Cardiac fibroblast (primary cell): ENCODE results near the gene NTN4.

ENCODE experiments used
- DNase-seq, 2 donors: peaks; one replicate each; pipeline versions ENCODE4 v3.0.0 to v3.0.0-alpha.2; 2010; ENCODE audit warnings: low read depth in 2 of 2
- H3K4me3 ChIP-seq, 2 donors: replicated peaks in 1 of 2; 1 replicate in 1 of 2; 2 replicates in 1 of 2; pipeline ENCODE4 v1.5.1; 2011; ENCODE audit warnings: low read depth in 2 of 2, low read length in 2 of 2, mild to moderate bottlenecking in 2 of 2, moderate library complexity in 1 of 2
- TF ChIP-seq, protein P1 (sequence below): IDR thresholded peaks from one replicate; pipeline ENCODE4 v1.5.1; 2011; ENCODE audit warnings: low read depth, mild to moderate bottlenecking, low read length, inconsistent platforms

Gene NTN4

DNA sequence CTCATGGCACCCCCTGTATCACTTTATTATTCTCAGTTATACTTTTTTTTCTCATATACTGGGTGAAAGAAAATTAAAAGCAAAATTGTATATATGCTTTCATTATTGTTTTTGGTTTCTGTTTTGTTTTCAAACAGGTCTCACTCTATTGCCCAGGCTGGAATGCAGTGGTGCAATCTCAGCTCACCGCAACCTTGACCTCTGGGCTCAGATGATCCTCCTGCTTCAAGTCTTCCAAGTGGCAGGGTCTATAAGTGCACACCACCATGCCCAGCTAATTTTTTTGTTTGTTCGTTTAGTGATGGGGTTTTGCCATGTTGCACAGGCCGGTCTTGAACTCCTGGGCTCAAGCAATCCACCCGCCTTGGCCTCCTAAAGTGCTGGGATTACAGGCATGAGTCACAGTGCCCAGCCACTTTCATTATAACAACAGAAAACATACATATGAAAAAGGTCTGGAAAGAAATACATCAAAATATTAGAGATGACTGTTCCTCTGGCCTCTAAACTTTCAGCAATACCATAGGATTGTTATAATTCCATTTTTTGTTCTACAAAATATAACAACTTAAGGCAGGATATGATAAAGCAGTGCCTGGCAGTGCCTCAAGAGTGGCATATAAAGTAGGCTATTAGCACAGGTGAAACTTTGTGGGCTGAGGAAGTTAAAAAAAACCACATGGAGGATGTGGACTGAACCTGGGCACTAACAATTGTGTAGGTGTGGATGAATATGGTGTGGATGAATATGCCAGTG is 5.8 kb upstream of the NTN4 start:
- DNase-seq = no peak
- TF ChIP-seq, protein P1, sequence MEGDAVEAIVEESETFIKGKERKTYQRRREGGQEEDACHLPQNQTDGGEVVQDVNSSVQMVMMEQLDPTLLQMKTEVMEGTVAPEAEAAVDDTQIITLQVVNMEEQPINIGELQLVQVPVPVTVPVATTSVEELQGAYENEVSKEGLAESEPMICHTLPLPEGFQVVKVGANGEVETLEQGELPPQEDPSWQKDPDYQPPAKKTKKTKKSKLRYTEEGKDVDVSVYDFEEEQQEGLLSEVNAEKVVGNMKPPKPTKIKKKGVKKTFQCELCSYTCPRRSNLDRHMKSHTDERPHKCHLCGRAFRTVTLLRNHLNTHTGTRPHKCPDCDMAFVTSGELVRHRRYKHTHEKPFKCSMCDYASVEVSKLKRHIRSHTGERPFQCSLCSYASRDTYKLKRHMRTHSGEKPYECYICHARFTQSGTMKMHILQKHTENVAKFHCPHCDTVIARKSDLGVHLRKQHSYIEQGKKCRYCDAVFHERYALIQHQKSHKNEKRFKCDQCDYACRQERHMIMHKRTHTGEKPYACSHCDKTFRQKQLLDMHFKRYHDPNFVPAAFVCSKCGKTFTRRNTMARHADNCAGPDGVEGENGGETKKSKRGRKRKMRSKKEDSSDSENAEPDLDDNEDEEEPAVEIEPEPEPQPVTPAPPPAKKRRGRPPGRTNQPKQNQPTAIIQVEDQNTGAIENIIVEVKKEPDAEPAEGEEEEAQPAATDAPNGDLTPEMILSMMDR = no peak
- no peak overlapping the region for H3K4me3 ChIP-seq

DNA sequence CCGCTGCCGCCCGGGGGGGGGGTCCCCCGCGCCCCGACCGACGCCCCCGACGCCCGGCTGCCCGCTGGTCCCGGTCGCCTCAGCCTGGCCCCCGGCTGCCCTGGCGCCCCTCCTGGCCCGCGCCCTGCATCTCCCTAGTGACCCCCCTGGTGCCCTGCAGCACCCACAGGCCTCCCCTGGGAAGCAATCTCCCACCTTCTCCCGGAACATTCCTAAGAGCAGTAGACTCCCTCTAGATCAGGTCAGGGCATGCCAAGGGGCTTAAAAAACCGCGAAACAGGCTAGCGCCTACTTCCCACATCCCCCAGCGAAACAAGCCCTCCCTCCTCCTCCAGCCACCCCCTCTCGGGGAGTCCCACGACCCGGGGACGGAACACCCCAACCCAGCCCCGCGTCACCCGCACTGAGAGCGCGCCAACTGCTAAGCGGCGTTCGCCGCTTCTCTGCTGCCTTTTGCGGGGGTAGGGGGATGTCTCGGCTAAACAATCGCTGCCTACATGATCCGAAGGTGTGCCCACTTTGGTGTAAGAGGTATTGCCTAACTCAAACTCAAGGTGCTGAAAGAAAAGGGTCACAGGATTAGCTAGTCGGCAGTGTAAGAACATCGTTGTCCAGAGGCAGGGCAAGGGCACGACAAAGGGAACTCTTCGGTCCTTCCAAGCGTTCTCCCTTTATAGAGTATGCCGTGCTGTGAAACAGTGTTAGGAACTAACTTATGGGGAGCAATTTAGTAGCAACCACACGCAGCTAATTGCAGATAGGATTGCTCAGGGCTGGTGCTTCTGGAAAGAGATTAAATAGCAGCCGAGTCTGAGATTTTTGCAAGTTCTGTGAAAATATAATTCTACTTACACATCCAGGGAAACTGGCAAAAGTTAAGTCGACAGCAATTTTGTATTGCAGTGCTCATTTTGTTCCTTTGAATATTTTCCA is 619 bp upstream of the NTN4 start:
- TF ChIP-seq, protein P1 = no peak
- DNase-seq = peak in 1 of 2 donors; percentile 43
- H3K4me3 ChIP-seq = peak overlapping the region; percentile 42 to 74

DNA sequence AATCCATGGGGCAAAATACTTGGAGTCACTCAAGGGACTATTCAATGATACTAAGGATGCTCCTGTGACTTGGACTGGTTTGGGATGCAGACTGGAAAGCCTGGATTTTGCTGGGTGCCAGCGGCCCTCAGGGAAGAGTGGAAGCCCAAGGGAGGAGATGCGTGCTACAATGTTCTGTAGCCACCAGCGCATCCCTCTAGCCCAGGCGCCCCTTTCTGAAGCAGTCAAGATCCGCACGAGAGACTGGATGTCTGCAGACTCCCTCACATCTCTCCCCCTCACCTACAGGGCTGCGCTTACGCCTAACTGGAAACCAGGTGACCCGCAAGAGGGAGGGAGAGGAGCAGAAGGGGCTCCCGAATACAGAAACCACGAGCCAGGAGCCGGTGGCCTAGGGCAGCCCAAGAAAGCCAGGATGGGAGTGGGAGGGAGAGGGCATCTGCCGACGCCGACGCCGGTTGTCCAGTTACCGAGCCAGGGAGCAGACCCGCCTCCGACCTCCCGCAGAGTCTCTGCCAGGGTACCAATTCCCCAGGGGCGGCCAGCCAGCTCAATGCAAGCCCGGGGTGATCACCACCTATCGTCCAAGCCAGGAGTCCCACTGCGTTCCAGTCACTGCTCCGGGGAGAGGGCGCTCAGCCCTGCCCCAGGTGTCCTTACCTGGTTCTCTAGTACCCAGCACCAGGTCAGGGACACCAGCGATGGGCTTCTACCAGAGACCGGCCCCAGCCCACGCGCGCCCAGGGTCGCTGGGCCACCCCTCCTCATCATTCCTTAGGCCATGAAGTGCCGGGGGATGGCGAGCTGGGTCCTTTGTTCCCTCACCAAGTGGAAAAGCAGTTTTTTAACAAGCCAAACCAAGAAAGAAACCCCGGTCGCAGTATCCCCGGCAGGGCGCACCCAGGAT is 1.2 kb downstream of the NTN4 start:
- H3K4me3 ChIP-seq = peak overlapping the region; percentile 67 to 74
- TF ChIP-seq, protein P1 = no peak

DNA sequence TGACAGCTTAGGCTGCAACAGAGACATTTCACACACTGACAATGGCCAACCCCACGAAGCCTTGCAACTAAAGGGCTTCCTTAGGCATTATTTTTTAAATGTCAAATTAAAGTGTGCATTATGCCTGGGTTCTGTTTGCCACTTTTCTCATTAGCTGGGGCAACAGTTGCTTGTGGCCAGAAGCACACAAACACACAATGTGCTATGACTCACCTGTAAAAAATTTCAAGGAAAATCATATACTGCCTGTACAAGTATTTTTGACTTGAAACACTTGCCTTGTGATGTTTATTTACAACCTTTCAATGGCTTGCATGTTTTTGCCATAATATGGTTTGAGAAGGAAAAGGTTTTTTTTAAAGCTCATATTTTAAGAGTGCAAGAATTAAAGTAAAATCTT is 1.9 kb downstream of the NTN4 start:
- H3K4me3 ChIP-seq = peak overlapping the region in 1 of 2 donors; percentile 74
- DNase-seq = peak; percentile 55 to 75

More for the DNA sequence above, 1.2 kb downstream of the NTN4 start:
- DNase-seq = peak in 1 of 2 donors; percentile 55

DNA sequence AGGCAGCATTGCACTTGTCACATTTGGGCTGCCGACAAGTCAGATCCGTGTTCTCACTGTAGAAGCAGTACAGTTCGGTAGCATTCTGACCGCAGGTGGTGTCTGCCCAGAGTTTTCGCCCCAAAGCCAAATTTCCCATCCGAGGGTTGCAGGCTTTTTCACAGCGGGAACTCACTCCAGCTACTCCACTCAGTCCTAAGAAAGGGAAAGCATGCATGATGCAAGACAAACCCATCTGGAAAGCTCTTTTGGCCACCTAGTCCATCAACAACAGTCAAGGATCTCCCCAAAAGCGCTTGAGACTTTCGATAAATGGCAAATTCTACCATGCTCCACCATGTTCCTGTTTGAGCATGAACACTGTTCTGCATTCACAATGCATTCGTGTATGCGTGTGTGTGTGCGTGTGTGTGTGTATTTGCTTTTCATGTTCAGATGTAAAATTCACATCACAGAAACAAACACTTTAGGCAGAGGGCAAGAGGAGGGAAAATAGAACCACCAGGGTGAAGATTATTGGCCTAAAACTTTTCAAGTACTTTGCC is 3.2 kb downstream of the NTN4 start:
- DNase-seq = no peak
- no peak overlapping the region for H3K4me3 ChIP-seq
- TF ChIP-seq, protein P1 = no peak

More for the DNA sequence above, 1.9 kb downstream of the NTN4 start:
- TF ChIP-seq, protein P1 = no peak

DNA sequence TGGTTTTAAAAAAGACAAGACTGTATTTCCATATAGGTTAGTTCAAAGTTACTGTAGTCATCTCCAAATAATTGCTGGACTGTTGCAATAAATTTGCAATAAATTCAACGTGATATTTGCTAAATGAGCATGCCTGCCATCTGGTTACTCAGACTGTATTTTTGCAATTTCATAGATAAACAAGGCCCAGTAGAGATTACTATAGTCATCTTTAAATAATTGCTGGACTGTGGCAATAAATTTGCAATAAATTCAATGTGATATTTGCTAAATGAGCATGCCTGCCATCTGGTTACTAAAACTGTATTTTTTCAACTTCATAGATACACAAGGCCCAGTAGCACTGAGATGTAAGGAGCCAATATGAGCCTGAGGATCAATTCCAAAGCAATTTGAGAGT is 5.6 kb downstream of the NTN4 start:
- TF ChIP-seq, protein P1 = no peak
- DNase-seq = peak in 1 of 2 donors; percentile 67
- no peak overlapping the region for H3K4me3 ChIP-seq
